Keratinocyte (primary cell): ENCODE data around the gene NEURL3. TPM values are rescaled to one million over a fixed set of nuclear protein-coding genes. Genes with fewer than 3 reads are reported as not detected.
A peak's percentile ranks its signal among the peaks of the same experiment; 100 is the strongest.

Experiments used
- DNase-seq: peaks from one replicate; pipeline ENCODE4 v3.0.0-alpha.2; 2011; ENCODE audit warnings: low read depth, missing footprints, low spot score
- FAIRE-seq: peaks from 2 replicates; lab custom pipeline; 2011; peaks lifted over from hg19 to GRCh38; lab: Jason Lieb, UNC
- H2AFZ ChIP-seq: 2 replicates; pipeline ENCODE4 v1.6.0; 2012; ENCODE audit warnings: low read length, control low read depth, inconsistent platforms; ENCODE audit not compliant: control insufficient read depth
- H3K27ac ChIP-seq: 2 replicates; pipeline ENCODE4 v1.5.1; 2011; ENCODE audit warnings: low read length; ENCODE audit not compliant: control insufficient read depth, insufficient read depth
- H3K27me3 ChIP-seq: 3 replicates; pipeline ENCODE4 v1.6.0; 2011; ENCODE audit warnings: low read length; ENCODE audit not compliant: control insufficient read depth, insufficient read depth; ENCODE audit errors: extremely low read depth
- H3K36me3 ChIP-seq, 2 experiments: 2 replicates in 1 of 2; 3 replicates in 1 of 2; pipeline ENCODE4 v1.5.1; 2011; ENCODE audit warnings: low read length in 2 of 2, mild to moderate bottlenecking in 1 of 2; ENCODE audit not compliant: control insufficient read depth in 2 of 2, insufficient read depth in 2 of 2; ENCODE audit errors: extremely low read depth in 1 of 2
- H3K4me1 ChIP-seq: 3 replicates; pipeline ENCODE4 v1.5.1; 2011; ENCODE audit warnings: low read length; ENCODE audit not compliant: control insufficient read depth, insufficient read depth; ENCODE audit errors: extremely low read depth
- H3K4me2 ChIP-seq: 3 replicates; pipeline ENCODE4 v1.6.0; 2011; ENCODE audit warnings: low read depth, low read length; ENCODE audit not compliant: control insufficient read depth, insufficient read depth; ENCODE audit errors: extremely low read depth
- H3K4me3 ChIP-seq, 3 experiments: fragments of 200-600 bp in 1 of 3; sonication (generic) in 1 of 3; 2 replicates in 2 of 3; 3 replicates in 1 of 3; pipeline ENCODE4 v1.5.1; 2011 to 2016; ENCODE audit warnings: low read length in 3 of 3, mild to moderate bottlenecking in 3 of 3, control low read depth in 2 of 3, inconsistent platforms in 1 of 3, low read depth in 1 of 3, mixed read lengths in 1 of 3, mixed run types in 1 of 3, moderate library complexity in 1 of 3; ENCODE audit not compliant: control insufficient read depth in 2 of 3, insufficient read depth in 2 of 3; ENCODE audit errors: extremely low read depth in 1 of 3
- H3K79me2 ChIP-seq: 2 replicates; pipeline ENCODE4 v1.6.0; 2012; ENCODE audit warnings: low read length; ENCODE audit not compliant: control insufficient read depth, insufficient read depth
- H3K9ac ChIP-seq: 3 replicates; pipeline ENCODE4 v1.6.0; 2011; ENCODE audit warnings: low read length; ENCODE audit not compliant: control insufficient read depth, insufficient read depth; ENCODE audit errors: extremely low read depth
- H3K9me1 ChIP-seq: 3 replicates; pipeline ENCODE4 v1.6.0; 2011; ENCODE audit warnings: low read length; ENCODE audit not compliant: control insufficient read depth, insufficient read depth; ENCODE audit errors: extremely low read depth
- H3K9me3 ChIP-seq: 2 replicates; pipeline ENCODE4 v1.5.1; 2012; ENCODE audit warnings: low read depth, low read length; ENCODE audit not compliant: control insufficient read depth
- H4K20me1 ChIP-seq: 3 replicates; pipeline ENCODE4 v1.6.0; 2011; ENCODE audit warnings: low read length; ENCODE audit not compliant: control insufficient read depth, insufficient read depth; ENCODE audit errors: extremely low read depth
- CTCF ChIP-seq, 3 experiments: IDR thresholded peaks in 1 of 3; conservative IDR thresholded peaks in 1 of 3; optimal IDR thresholded peaks in 1 of 3; 2 replicates in 2 of 3; 3 replicates in 1 of 3; pipeline versions ENCODE3 to v1.5.1; 2011; ENCODE audit warnings: low read length in 3 of 3, mild to moderate bottlenecking in 3 of 3, moderate library complexity in 2 of 3, control low read depth in 1 of 3, inconsistent platforms in 1 of 3; ENCODE audit not compliant: insufficient read depth in 2 of 3; ENCODE audit errors: extremely low read depth in 1 of 3
- EZH2 ChIP-seq: IDR thresholded peaks from one replicate; pipeline ENCODE4 v1.6.1; 2012; ENCODE audit warnings: inconsistent platforms, mild to moderate bottlenecking, low read length, moderate library complexity
- dilution Hi-C: fragments of 300-500 bp; cut with MboI; formaldehyde crosslinking; loops from one replicate; pipeline ENCODE4 v1.7.0; 2020; ENCODE audit warnings: low sequenced_read_pairs; ENCODE audit not compliant: extremely low pct_ligation_motif_present
- polyA plus RNA-seq, 5 experiments: library from polyadenylated mRNA; depleted of rRNA in 3 of 5; stranded (reverse) in 3 of 5; stranded (forward) in 1 of 5; unstranded in 1 of 5; fragments of >200 nt; gene quantifications; 1 replicate in 1 of 5; 2 replicates in 3 of 5; 3 replicates in 1 of 5; pipeline versions ENCODE4 v1.2.1 to v1.2.3, GENCODE V29; 2011 to 2012; ENCODE audit warnings: missing spikeins in 2 of 5, low read depth in 1 of 5, low replicate concordance in 1 of 5

NEURL3 gene
- polyA plus RNA-seq, 1 donor (not counting 4 experiments of a cell fraction or from before 2014, with no cell fraction given): not detected

GRCh38 chr2:96541398-96542152 is 36.4 kb upstream of the NEURL3 start:
- H3K79me2 ChIP-seq: peaks cover 2% of the 10 kb centered on the region
- H3K27ac ChIP-seq: no peak overlapping the region
- no peaks in the 10 kb centered on the region for H4K20me1 ChIP-seq
- no peak overlapping the region for H3K4me3 ChIP-seq
- no peak overlapping the region for H3K9ac ChIP-seq
- no peak for TF ChIP-seq CTCF (optimal IDR thresholded peaks at IDR 0.05 in 1 of 3, IDR thresholded peaks at IDR 0.05 in 1 of 3, conservative IDR thresholded peaks at IDR 0.05 in 1 of 3; ENCODE audit: extremely low read depth in 1 of 3, insufficient read depth in 2 of 3, low read length in 3 of 3)
- no peak for TF ChIP-seq EZH2
- H3K9me3 ChIP-seq: no peaks in the 10 kb centered on the region
- FAIRE-seq: no peak
- DNase-seq: no peak
- peaks cover 24% of the 10 kb centered on the region for H3K4me1 ChIP-seq
- H3K4me2 ChIP-seq: no peak overlapping the region
- H2AFZ ChIP-seq: no peak overlapping the region
- no peaks in the 10 kb centered on the region for H3K27me3 ChIP-seq
- H3K36me3 ChIP-seq: no peaks in the 10 kb centered on the region
- dilution Hi-C loops: no loop called here
- H3K9me1 ChIP-seq: no peaks in the 10 kb centered on the region

GRCh38 chr2:96540136-96540535 is 35.0 kb upstream of the NEURL3 start:
- no peak overlapping the region for H3K4me2 ChIP-seq
- H3K9me3 ChIP-seq: no peaks in the 10 kb centered on the region

More at GRCh38 chr2:96540136-96540535, 35.0 kb upstream of the NEURL3 start:
- Histone ChIP-seq H3K27me3 (no peaks in the 10 kb centered on the region), H3K79me2 (peaks cover 2% of the 10 kb centered on the region), H3K27ac (no peak overlapping the region), H3K9ac (no peak overlapping the region), H2AFZ (no peak overlapping the region), H3K9me1 (no peaks in the 10 kb centered on the region), H3K4me1 (peaks cover 27% of the 10 kb centered on the region), H3K4me3 (no peak overlapping the region), H4K20me1 (no peaks in the 10 kb centered on the region), H3K36me3 (no peaks in the 10 kb centered on the region)
- TF ChIP-seq CTCF (optimal IDR thresholded peaks at IDR 0.05 in 1 of 3, IDR thresholded peaks at IDR 0.05 in 1 of 3, conservative IDR thresholded peaks at IDR 0.05 in 1 of 3; ENCODE audit: extremely low read depth in 1 of 3, insufficient read depth in 2 of 3, low read length in 3 of 3) (no peak), EZH2 (no peak)
- DNase-seq (peak; percentile 65), FAIRE-seq (peak; percentile 90)
- dilution Hi-C loops: no loop called here
